Measurements from ENCODE around the gene CTBP2.
"Not testable (repeated sequence)": the region's sequence is repeated elsewhere in the genome, so short reads cannot be mapped to it uniquely, and the experiment has no call there.

Gene CTBP2

GRCh38 chr10:125059348-125059747 is 101.0 kb downstream of the CTBP2 start:
- DNase-seq = not testable (repeated sequence)

GRCh38 chr10:125057158-125058001 is 103.0 kb downstream of the CTBP2 start:
- DNase-seq = no peak

DNA sequence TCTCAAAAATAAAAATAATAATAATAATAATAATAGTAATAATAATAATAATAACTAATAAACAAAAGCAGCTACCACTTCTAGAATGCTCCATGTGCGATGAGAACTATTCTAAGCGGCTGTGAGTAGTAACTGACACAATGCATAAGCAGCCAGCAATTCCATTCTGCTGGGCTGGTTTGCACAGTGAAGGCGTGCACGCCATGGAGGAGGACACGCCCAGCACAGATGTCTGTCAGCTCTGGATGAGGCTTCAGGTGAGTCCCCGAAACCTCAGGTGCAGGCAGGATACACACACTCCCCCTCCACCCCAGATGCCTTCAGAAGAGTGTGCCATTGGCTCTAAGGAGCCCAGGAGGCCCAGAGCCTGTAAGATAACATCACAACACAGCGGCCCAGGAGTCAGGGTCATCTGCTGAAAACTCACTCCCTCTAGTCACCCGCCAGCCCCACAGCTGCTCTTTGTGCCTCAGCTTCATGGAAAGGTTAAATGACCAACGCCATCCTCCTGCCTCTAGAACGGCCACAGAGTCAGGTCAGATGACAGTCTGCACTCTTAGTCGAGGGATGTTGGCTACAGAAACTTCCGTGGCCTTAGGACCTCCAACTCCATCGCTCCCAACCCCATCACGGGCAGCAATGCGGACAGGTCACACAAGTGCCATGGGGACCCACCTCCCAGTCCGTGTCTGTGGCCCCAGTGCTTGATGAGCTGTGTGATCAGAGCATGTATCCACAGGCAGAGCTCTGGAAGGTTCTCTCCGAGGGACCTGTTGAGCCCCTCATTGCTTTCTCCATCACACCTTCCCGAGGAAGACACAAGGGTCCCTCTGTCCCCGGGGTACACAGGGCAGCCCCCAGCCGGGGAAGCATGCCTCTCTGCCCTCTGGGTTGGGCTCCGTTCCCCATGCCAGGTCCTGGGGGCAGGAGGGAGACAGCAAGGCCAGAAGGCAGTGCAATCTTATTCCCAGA is 103.9 kb downstream of the CTBP2 start:
- no peak for DNase-seq

- no peak for DNase-seq
Observed at GRCh38 chr10:125055446-125055845, 104.9 kb downstream of the CTBP2 start.

- DNase-seq = no peak
Observed at GRCh38 chr10:125054669-125055268, 105.6 kb downstream of the CTBP2 start.

DNA sequence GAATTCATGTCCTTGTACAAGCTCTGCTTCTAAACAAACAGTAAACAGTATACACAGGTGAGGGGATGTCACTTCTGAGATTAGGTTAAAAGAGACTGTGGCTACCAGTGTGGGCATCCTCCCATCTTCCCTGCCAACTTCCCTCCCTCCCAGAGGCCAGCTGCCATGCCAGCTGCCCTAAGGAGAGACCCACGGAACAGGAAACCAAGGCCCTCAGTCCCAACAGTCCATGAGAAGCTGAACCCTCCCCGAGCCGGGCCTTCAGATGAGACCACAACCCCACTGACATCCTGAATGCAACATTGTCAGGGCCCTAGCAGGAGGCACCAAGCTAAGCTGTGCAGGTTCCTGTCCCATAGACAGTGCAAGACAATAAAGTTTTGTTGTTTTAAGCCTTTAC is 106.1 kb downstream of the CTBP2 start:
- no peak for DNase-seq

DNA sequence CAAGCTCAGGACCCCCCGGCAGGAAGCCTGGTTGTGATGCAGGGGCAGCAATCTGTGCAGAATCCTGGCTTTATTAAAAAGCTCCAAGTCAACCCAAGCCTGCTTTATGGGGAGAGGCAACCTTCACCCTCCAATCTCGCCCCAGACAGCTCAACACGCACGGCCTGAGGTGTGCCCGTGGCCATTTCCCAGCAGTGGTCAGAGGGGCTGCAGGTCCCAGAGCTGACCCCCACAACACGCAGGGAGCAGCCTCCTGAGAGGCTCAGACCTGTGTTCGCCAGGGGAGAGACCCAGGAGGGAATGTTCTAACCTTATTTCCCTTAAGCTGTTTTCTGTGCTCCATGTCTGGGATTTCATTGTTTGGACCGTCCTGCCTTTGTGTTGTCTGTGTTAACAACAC is 108.2 kb downstream of the CTBP2 start:
- DNase-seq = no peak

DNA sequence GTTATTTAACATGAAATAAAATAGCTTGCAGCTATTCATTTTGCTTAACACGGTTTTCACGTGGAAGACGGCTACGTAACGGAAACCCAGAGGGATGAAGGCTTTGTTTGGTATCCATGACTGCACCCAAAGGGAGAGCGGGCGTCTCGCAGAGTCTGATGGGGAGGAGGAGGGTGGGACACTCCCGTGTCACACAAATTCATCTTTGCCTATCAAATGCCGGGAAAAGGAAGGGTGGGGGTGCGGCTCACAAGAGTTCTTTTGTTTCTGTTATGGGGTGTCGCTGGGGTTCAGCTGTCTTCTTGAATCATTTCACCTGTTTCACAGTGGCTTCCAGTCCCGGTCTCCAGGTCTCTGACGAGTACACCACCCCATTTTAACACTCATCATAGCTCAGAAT is 110.0 kb downstream of the CTBP2 start:
- DNase-seq = no peak

GRCh38 chr10:125049216-125049881 is 111.0 kb downstream of the CTBP2 start:
- no peak for DNase-seq

DNA sequence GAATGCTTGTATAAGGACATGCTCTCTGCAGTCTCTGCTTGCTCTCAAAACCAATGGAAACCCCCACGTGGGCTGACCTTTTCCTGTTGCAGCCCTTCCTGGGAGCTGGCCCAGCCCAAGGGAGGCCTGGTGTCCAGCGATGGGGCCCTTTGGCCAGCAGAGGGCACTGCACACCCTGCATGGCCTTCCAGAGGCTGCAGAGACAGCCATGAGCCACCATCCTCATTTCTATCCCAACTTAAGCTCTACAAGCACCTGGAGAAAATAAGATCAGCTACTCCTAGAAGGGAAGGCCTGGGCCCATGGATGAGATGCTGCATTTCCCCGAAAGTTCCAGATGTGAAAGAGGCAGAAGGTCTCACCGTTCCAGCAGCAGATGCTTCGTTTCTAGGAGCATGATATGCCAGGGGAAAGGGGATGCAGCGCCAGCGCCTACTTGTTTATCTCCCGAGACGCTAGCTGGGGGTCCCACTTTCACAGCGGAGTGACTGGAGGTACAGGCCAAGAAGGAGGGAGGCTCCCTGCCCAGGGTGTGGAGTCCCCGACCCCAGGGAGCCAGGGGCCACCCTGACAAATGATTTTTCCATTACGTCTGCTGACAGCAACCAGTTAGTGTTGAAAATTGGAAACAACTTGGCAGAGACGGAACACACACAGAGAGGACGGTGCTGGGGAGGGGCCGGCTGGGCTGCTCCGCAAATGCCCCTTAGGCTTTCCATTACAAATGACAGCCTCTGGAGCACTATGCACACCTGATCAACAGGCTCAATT is 112.1 kb downstream of the CTBP2 start:
- DNase-seq = peak; percentile 67

DNA sequence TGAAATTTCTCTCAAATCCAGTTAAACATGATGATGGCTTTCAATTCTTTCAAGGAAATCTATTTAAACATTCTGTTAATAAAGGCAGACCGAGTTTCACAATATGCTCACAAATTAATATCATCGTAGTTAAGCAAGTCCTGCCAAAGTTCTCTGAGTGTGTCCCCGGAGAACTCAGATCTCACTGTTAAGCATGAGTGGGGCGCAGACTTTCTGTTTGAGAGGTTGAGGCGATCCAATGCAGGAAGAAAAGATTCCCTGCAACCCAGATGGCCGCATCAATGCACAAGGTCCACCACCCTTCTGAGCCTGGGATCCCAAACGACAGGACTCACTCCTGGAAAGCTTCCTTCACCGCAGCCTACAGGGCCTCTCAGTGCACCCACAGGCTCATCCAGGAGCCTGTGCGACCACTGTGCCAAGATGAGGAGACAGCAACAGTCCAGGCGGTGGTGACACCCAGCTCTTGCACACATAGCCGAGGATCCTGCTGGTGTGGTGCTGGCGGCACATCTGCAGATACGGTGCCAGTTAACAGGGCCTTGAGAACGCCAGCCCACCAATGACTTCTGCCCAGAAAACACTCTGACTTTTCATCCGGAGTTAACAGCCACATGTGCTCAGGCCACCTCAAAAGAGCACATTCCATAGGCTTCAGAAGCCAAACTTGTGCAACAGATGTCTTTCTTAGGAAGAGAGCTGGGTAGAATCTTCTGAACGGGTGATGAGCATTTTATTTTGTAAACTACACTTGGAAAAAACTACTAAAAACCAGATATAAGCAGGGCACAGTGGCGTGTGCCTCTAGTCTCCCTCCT is 116.3 kb downstream of the CTBP2 start:
- no peak for DNase-seq

GRCh38 chr10:125041856-125042506 is 118.4 kb downstream of the CTBP2 start:
- no peak for DNase-seq

- no peak for DNase-seq
Observed at GRCh38 chr10:125039354-125039769, 121.0 kb downstream of the CTBP2 start.

DNA sequence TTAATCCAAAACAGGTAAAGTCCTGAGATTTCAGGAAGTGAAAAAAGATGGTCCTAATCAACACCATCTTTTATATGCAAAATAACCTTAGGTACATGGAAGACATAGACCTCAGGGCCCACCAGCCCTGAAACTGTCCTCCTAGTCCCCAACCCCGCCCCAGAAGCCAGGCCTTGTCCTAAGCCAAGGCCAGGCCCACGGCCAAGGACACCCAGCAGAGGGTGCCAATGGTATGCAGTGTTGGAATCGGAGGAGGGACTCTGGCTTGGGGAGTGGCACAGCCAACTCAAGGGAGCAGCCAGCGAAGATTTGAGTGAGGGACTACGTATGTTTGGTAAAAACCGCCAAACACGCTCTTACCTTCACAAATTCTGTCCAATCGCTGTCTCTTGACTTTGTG is 121.7 kb downstream of the CTBP2 start:
- no peak for DNase-seq

DNA sequence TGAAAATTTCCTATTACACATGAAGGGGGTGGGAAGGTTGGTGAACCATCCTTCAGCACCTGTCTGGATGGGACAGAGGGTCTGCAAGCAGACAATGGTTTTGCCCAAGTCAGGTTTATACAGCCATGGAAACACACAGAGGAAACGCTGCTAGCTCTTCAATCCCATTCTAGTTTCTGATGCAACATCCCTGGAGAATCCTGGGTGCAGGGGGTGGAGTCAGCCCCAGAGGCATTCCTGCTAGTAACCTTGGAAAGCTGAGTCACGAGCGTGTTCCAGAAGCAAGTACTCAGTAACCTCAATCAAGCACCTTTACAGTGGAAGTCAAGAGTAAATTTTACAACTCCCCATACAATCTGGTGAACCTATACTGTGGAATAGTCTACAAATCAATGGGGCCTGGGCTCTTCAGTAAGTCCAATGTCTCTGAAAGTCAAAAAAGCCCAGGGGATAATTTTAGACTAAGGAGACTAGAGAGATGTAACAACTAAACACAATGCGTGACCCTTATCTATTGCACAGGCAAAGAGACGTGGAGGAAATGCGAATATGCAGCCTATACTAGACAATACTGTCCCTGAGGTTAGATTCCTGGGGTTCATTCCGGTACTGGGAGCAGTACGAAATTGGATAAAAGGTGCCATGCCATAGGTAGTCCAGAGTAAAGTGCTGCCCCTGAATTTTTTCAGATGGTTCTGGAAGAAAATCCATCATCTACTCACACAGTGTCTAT is 123.1 kb downstream of the CTBP2 start:
- no peak for DNase-seq

DNA sequence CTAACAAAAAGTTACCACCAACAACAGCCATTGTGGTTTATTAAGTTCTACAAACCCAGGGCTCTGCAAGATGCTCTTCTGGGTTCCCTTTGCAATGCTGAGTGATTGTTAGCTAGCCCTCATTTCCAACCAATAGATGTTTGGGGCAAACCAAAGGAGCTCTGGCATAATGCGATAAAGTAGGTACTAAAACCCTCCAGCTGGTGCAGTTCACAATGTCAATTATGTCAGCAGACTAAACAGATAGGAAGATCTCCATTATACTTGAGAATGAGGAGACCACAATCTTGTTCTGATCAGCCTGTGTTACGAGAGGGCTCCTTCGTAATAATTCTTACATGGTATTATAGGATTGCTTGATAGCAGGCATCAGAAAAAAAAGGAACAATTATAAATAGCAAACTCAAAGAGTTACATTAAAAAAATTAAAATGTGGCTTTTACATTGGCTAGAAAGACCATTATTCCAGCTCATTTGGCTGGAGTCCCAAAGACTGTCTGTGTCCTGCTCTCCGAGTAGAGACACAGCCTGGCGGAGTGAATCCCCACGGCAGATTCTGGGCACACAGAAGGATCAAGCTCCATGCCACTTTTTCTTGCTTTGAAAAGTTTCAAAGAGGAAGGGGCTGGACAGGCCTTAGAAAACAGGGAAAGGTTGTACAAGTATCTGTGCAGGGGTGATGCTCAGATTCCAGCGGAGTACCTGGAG is 124.6 kb downstream of the CTBP2 start:
- DNase-seq = no peak

DNA sequence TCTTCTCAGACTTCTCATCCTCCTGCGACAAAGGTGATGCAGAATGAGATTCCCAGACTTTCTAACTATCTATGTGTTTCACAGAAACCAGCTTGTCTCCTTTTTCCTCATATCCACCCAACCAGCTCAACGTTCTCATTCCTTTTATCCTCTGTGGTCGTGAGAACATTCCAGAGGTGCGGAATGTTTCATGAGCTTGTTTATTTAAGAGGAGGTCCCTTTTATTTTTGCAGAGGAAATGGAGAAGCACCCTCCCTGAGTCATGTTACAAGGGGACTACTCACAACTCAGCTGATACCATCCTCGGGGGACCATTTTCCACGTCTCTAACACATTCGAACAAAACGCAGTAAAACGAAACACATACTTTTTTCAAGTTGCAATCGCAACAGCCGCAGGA is 125.2 kb downstream of the CTBP2 start:
- DNase-seq = no peak

DNA sequence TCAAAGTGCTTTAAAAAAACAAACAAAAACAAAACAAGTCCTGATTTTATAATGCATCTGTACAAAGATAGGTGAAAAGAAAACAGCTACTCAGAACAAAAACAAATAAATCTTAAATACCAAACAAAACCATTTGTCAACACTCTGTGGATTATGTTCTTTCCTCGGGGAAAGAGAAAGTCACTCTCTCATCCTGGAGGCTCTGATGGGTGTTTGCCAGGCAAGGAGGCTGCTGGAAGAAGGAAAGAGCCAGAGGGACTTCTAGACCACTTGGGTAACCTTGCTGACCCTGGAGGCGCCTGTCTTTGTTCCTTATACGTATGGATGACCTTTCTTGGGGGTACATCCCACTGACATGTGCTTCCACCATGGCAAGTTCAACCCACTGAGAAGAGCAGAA is 125.7 kb downstream of the CTBP2 start:
- no peak for DNase-seq

All from activated CD4-positive, alpha-beta T cell treated with anti-CD3 and anti-CD28 coated beads, Interleukin-2, amount 50 U/mL, for 16 hours (primary cell).